NCI-H2227 (cell line): ENCODE data around the gene SYNGR1.
A peak's percentile ranks its signal among the peaks of the same experiment; 100 is the strongest.
"Not testable (repeated sequence)": the region's sequence is repeated elsewhere in the genome, so short reads cannot be mapped to it uniquely, and the experiment has no call there.

ENCODE experiments used
- DNase-seq: peaks from one replicate; lab custom pipeline; 2025; ENCODE audit not compliant: unreplicated experiment; lab: John Stamatoyannopoulos, UW

SYNGR1 gene

DNA sequence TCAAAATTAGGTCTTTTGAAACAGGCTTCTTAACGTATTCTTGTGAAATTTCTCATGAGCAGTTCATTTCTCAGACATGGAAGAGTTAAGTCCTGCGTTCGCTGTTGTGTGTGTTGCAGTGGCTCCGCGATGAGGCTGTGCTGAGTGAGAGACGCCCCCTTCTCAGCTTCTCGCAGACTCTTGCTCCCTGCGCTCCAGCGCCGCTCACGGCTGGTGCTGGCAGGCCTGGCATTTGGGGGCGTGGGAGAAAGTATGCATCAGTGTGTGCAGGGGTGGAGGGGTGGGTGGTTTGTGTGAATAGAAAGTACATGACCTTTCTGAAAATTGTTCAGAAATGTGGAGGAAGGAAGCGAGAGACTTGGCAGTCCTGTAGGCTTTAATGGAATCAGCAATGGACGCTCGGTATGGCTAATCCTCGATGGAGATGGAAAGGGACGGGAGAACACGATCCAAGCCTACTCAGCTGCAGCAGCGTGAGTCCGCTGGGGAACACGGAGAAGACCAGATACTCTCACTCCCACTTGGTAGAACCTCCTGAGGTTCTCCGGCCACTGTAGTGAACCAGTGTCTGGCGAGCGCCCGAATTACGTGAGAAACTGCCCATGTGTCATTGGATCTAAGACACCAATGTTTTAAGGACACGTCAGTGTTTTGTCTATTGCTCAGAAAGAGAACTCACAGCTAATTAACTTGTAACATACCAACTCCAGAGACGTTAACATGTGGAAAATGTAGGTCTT lies 55.7 kb downstream of the SYNGR1 start:
- peak; percentile 85 for DNase-seq

DNA sequence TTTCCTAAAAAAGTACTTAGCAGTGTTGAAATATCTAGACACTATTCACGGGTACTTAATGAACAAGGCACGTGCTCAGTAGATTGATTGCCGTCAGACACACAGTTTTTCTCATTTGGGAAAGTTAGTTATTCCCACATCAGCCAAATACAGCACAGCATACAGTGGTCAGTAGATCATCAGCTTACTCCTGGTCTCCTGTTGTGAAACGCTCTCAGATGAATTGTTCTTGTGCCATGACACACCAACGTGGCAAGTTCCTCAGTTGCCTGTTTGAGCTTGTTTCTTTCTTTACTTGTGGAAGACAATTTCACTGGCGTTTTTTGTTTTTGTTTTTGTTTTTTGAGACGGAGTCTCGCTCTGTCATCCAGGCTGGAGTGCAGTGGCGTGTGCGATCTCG lies 58.4 kb downstream of the SYNGR1 start:
- DNase-seq, result no peak

DNA sequence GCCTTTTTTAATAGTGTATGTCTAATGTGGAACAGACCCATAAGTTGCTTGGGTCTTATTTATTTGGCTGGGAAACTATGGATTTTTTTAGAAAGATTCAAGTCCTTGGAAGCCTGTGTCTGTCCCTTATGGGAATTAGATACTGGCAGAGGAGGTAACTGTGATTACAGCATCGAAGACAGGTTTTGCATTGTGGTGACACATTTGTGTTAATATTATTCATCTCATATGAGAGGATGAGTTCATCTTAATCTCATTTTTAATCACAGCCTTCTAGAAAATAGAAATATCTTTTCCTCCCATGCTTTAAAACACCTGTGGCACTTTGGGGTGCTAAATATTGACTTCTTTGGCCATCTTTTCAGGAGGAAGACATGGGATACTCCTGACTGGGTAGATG lies 59.0 kb downstream of the SYNGR1 start:
- no peak for DNase-seq

DNA sequence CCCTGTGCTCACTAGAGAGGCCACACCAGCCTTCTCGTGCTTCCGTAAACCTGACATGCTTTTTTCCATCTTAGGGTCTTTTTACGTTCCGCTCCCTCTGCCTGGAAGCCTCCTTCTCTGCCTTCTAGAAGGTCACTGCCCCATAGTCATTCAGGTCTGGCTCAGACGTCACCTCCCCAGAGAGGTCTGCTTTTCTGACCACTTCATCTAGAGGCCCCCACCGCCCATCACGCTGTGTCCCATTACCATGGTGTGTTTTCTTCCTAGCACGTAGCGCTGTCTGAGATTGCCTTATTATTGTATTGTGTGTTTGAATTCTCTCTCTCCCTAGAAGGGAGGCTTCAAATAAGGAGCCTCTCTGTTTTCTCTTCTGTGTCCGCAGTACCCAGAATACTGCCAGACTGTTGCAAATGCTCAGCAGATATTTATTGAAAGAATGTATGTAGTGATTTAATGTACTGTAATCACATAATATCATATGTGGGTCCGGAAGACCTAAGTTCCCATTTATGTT lies 59.8 kb downstream of the SYNGR1 start:
- DNase-seq, result peak; percentile 48

DNA sequence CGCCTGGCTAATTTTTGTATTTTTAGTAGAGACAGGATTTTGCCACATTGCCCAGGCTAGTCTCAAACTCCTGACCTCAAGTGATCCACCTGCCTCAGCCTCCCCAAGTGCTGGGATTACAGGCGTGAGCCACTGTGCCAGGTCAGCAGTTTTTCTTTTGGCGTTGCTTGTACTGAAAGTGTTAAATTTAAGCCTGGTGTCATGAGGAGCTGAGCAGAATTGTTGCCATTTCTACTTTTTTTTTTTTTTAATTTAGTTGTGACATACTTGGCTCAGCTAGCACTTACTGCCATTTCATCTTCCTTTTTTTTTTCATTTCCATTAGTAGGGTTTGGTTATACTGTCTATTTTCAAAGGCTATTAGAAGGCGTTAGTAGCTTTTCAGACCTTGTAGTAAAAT lies 60.5 kb downstream of the SYNGR1 start:
- no peak for DNase-seq

DNA sequence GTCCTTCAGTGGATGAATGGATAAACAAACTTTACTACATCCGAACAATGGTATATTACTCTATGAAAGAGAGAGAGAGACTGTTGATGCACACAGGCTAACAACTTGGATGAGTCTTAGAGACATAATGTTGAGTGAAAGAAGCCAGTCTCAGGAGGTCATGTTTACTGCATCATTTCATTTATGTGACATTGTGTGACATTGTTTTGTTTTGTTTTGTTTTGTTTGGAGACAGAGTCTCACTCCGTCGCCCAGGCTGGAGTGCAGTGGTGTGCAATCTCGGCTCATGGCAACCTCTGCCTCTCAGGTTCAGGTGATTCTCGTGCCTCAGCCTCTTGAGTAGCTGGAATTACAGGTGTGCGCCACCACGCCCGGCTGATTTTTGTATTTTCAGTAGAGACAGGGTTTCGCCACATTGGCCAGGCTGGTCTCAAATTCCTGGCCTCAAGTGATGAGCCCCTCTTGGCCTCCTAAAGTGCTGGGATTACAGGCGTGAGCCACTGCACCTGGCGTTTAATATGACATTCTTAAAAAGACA lies 62.1 kb downstream of the SYNGR1 start:
- DNase-seq, result not testable (repeated sequence)

DNA sequence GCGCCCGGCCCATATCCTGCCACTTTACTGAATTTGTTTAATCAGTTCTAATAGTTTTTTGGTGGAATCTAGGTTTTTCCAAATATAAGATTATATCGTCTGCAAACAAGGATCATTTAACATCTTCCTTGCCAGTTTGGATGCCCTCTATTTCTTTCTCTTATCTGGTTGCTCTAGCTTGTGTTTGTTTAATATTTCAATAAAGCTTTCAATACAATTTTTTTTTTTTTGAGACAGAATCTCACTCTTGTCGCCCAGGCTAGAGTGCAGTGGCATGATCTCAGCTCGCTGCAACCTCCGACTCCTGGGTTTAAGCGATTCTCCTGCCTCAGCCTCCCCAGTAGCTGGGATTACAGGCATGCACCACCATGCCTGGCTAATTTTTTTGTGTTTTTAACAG lies 63.4 kb downstream of the SYNGR1 start:
- DNase-seq, result not testable (repeated sequence)

DNA sequence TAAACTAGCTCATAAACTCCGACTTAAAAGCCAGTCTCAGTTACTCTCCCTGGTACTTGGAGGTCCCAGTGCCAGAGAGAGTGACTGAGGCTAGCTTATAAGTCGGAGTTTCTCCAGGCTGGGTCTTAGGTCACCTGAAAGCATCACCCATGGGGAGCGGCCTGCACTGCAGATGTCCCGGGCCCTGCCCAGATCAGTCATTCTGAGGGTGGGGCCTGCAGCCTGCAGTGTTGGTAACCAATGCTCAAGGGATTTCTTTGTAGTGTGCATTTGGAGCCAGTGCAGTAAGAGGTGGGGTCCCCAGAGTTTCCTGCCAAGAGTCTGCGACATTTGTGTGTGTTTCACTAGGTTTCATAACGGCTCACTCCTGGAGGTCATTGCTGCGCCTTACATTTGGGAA lies 64.6 kb downstream of the SYNGR1 start:
- no peak for DNase-seq

DNA sequence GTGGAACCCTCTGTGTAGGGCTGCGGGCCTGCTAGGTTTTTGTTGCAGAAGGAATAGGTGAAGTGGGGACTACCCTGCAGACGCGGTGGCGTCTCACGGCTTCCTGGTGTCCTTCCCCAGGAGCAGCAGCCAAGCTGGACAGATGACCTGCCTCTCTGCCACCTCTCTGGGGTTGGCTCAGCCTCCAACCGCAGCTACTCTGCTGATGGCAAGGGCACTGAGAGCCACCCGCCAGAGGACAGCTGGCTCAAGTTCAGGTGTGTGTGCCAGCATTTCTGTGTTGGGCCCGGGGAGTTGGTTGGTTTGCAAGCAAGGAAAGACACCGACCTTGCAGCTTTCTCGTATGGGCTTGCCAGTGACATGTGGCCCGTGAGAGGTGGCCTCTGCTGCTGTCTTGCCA lies 65.1 kb downstream of the SYNGR1 start:
- DNase-seq, result no peak

DNA sequence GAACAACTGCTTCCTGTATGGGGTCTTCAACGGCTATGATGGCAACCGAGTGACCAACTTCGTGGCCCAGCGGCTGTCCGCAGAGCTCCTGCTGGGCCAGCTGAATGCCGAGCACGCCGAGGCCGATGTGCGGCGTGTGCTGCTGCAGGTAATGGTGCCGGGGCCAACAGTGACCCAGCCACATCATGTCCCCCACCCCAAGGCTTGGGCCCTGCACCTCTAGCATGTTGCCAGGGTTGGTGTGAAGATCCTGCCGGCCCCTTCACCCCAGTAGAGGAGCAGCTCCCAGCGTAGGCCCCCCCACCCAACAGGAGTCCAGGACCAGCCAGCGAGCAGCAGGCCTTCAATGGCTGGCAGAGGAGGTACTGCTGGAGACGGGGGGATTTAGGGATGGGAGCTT lies 65.7 kb downstream of the SYNGR1 start:
- DNase-seq, result no peak

DNA sequence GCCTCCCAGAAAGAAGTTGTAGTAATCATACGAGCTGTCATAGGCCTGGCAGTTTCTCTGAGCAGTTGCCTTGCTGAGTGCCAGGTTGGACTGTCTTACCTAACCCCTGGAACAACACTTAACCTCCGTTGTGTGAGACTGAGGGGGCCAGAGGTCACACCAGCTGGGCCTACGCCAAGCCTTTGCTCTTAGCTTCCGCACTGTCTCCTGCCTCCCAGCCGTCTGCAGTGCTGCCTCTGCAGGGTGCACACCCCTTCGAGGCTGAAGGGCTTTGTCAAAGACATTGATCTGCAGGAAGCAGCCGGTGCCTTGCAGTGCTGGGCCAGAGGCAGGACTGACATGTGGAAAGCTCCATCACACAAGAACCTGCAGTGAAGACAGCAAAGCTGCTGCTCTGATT lies 66.5 kb downstream of the SYNGR1 start:
- DNase-seq, result peak; percentile 12

DNA sequence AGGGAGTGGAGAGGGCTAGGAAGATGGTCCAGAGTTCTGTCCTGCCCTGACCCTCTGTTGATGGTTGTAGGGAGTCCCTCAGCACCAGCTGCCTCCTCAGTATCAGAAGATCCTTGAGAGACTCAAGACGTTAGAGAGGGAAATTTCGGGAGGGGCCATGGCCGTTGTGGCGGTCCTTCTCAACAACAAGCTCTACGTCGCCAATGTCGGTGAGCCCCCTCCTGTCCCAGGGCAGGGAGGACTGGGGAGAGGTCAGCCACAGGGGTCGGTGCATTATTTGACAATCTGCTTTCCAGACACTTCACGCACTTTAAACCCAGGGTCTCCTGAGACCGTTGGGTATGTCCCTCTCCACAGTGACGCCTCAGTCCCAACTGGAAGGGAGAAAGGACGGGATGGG lies 67.8 kb downstream of the SYNGR1 start:
- no peak for DNase-seq

DNA sequence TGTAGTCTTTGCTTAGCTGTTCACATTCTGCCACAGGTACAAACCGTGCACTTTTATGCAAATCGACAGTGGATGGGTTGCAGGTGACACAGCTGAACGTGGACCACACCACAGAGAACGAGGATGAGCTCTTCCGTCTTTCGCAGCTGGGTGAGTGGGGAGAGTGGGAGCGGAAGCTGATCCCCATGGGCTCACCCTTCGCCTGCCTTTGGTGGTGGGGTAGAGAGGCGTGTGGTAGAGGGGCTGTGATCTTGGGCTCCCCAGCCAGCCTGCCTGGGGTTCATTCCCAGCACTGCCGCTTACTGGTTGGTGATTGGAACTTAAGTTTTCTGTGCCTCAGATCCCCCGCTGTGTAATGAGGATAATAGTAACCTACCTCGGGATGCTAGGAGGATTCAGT lies 68.9 kb downstream of the SYNGR1 start:
- DNase-seq, result peak; percentile 87

DNA sequence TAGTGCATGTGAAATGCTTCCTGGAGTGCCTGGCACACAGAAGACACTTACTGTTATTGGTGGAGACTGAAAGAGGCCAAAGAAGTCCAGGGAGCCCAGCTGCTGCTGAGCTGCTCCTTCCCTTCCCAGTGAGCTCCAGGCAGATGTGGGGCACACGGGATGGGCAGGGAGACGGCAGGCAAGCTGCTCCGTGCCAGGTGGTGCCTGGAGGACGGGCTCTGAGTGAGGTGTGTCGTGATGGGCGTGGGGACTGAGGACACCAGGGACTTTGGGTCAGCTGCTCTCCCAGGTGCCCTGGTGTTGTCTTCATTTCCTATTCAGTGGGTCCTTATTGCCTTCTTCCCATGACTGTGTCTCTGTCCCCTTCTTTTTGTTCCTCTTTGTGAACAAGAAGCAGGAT lies 69.3 kb downstream of the SYNGR1 start:
- DNase-seq, result no peak

DNA sequence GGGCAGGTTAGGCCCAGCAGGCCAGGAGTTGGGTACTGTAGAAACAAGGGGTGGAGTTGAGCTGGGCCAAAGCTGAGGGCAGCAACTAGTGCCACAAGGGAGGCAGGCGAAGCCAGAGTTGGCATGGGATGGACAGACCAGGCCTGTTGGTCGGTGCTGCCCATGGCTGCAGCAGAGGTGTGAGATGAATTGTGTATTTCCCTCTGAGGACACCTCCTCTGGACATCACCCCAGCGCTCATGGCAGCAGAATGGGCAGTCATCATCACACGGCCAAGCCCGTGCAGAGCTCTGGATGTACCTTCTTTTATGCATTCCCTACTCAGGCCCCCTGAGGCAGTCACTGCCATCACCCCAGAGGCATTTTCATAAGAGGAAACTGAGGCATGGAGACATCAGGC lies 70.1 kb downstream of the SYNGR1 start:
- no peak for DNase-seq

DNA sequence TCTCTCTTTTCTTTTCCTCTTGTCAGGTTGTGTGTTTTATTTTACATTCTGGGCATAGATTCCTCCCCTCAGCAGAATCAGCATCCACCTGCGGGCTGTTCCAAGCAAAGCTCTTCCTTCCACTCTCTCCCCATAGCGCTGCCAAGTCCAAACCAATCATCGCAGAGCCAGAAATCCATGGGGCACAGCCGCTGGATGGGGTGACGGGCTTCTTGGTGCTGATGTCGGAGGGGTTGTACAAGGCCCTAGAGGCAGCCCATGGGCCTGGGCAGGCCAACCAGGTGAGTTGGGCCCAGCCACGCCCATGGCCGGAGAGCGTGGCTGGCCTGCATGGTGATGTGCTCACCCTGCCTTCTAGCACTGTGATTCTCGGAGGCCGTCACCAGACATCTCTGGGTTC lies 71.9 kb downstream of the SYNGR1 start:
- DNase-seq, result no peak

DNA sequence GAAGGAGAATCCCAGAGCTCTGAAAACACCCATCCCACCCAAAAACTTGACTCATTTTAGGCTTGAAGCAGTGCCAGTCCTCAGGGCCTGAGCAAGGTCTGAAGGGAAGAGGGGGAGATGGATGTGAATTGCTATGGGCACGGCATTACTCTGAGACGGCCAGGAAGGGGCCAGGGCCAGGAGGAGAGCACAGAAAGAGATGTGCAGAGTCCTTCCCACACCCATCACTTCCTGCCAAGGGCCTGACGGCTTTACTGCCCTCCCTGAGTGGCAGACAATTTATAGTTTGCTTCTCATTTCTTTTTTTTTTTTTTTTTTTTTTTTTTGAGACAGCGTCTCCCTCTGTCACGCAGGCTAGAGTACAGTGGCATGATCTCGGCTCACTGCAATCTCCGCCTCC lies 72.3 kb downstream of the SYNGR1 start:
- DNase-seq, result no peak

DNA sequence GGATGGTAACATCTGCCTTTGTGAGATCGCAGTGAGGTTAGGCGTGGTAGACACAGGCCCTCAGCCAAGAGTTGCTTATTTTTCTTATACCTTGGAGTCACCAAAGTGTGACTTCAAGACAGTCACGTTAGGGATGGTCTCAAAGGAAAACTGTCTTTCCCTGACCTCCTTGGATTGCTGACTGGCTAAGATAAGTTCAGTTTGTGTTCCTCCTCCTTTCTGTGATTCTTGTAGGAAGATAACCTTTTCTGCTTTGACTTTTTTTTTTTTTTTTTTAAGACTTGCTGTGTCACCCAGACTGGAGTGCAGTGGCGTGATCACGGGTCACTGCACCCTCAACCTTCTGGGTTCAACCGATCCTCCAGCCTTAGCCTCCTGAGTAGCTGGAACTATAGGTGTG lies 72.9 kb downstream of the SYNGR1 start:
- no peak for DNase-seq

DNA sequence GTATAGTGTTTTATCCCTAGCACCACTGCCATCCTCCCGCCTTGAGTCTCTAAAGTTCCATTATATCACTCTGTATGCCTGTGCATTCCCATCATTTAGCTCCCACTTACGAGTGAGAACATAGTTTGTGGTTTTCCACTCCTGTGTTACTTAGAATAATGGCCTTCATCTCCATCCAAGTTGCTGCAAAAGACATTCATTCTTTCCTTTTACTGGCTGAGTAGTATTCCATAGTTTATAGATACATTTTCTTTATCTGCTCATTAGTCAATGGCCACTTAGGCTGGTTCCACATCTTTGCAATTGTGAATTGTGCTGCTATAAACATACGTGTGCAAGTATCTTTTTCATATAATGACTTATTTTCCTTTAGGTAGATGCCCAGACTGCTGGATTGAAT lies 74.2 kb downstream of the SYNGR1 start:
- DNase-seq, result no peak

DNA sequence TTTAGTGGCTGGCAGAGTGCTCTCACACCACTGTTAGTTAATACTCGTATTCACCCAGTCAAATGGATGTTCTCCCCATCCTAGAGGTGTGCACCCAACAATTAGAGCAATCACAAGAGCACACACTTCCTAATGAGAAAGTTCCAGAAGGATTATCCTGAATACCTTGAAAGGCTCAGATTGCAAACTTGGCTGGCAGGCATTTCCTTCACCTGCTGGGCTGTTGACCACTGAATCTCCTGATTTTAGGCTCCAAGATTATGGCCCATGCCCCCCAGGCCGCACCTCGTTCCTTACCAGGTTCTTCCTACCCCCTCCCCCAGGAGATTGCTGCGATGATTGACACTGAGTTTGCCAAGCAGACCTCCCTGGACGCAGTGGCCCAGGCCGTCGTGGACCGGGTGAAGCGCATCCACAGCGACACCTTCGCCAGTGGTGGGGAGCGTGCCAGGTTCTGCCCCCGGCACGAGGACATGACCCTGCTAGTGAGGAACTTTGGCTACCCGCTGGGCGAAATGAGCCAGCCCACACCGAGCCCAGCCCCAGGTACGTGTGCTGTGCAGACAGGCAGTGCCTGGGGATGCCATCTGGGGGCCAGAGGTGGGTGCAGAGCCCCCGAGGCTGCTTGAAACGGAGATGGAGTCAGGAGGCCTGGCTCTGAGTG lies 76.7 kb downstream of the SYNGR1 start:
- no peak for DNase-seq

DNA sequence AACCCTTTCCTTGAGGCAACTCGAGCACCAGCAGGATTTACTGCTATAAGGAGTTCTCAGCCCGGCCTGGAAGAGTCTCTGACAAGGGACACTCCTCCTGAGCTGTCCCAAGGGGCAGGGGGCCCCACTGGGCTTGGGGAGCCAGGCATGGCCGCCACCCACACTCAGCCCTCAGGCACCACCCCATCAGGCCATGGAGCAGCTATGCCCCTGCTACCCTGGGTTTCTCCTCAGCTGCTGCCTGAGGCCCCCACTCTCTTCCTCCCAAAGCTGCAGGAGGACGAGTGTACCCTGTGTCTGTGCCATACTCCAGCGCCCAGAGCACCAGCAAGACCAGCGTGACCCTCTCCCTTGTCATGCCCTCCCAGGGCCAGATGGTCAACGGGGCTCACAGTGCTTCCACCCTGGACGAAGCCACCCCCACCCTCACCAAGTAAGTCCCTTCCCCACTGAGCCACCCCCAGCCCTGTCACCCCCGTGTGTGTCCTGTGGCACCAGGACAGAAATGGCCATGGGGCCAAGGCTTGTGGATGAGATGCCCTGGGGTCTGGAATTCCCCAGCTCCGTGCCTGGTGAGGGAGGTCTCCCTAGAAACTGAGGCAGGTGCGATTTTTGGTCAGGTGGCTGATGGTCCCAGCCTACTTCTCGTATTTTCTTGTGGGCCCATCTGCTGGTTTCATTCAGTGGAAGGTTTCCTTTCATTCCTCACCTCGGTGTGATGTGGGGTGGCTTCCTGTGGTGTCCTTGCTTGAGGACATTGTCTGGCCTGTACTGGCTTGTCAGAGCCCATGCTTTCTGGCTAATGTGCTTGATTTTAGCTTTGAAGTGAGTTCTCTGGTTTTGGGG lies 78.2 kb downstream of the SYNGR1 start:
- no peak for DNase-seq
